Limb (tissue), 2 donors: ENCODE measurements around the gene LRP8.
"Not testable (repeated sequence)": the region's sequence is repeated elsewhere in the genome, so short reads cannot be mapped to it uniquely, and the experiment has no call there.

ENCODE experiments used
- DNase-seq, 2 donors: peaks; one replicate each; pipeline ENCODE4 v3.0.0-alpha.2; 2016; ENCODE audit errors: extremely low spot score in 2 of 2

LRP8 gene

GRCh38 chr1:53285969-53286760 is 41.7 kb downstream of the LRP8 start:
- DNase-seq: no peak

GRCh38 chr1:53285546-53285945 is 42.3 kb downstream of the LRP8 start:
- DNase-seq: no peak

GRCh38 chr1:53284224-53285020 is 43.4 kb downstream of the LRP8 start:
- no peak for DNase-seq

- DNase-seq: not testable (repeated sequence)
Observed at GRCh38 chr1:53283156-53283555, 44.7 kb downstream of the LRP8 start.

- DNase-seq: no peak
Observed at GRCh38 chr1:53281133-53281532, 46.7 kb downstream of the LRP8 start.

- no peak for DNase-seq
Observed at GRCh38 chr1:53280496-53280895, 47.4 kb downstream of the LRP8 start.

GRCh38 chr1:53279296-53280200 is 48.3 kb downstream of the LRP8 start:
- DNase-seq: no peak

GRCh38 chr1:53278298-53278725 is 49.6 kb downstream of the LRP8 start:
- DNase-seq: peak; percentile 28 to 83

- no peak for DNase-seq
Observed at GRCh38 chr1:53277326-53277725, 50.5 kb downstream of the LRP8 start.

- DNase-seq: no peak
Observed at GRCh38 chr1:53276902-53277281, 51.0 kb downstream of the LRP8 start.

- no peak for DNase-seq
Observed at GRCh38 chr1:53276153-53276901, 51.5 kb downstream of the LRP8 start.

- DNase-seq: no peak
Observed at GRCh38 chr1:53275566-53275965, 52.3 kb downstream of the LRP8 start.

- no peak for DNase-seq
Observed at GRCh38 chr1:53274541-53275185, 53.2 kb downstream of the LRP8 start.

- DNase-seq: no peak
Observed at GRCh38 chr1:53274026-53274425, 53.8 kb downstream of the LRP8 start.

GRCh38 chr1:53273526-53273925 is 54.3 kb downstream of the LRP8 start:
- no peak for DNase-seq

- DNase-seq: no peak
Observed at GRCh38 chr1:53272349-53272748, 55.5 kb downstream of the LRP8 start.

GRCh38 chr1:53271446-53272090 is 56.3 kb downstream of the LRP8 start:
- DNase-seq: no peak

GRCh38 chr1:53270873-53271272 is 57.0 kb downstream of the LRP8 start:
- no peak for DNase-seq

GRCh38 chr1:53270107-53270506 is 57.8 kb downstream of the LRP8 start:
- DNase-seq: no peak

GRCh38 chr1:53267761-53268160 is 60.1 kb downstream of the LRP8 start:
- DNase-seq: no peak
